IMR-90 (cell line): ENCODE results near the gene CDC25B. TPM values are rescaled to one million over a fixed set of nuclear protein-coding genes. Genes with fewer than 3 reads are reported as not detected.

Source experiments
- ATAC-seq: fragments of 200-7000 bp; cut with Tn5 transposase; 2 replicates; pipeline ENCODE4 v1.9.1; 2020; ENCODE audit warnings: low read depth, mild to moderate bottlenecking, moderate library complexity
- BruUV-seq: library from RNA; stranded (reverse); fragments of 400-500 nt; replicated peaks from 2 replicates; lab custom pipeline; 2021; lab: Mats Ljungman, UMichigan
- CTCF ChIA-PET: fragments of 300-600 bp; formaldehyde crosslinking; extraction: SDS; loops from one replicate; lab custom pipeline; 2021; ENCODE audit warnings: antibody characterized with exemption; lab: Yijun Ruan, JAX
- POLR2A ChIA-PET: fragments of 300-600 bp; sonication (Branson Sonifier 250); formaldehyde crosslinking; loops from one replicate; lab custom pipeline; 2022; ENCODE audit warnings: antibody characterized with exemption; ENCODE audit not compliant: unreplicated experiment; lab: Charles Lee
- DNase-seq: peaks from one replicate; pipeline ENCODE4 v3.0.0; 2013
- H2AFZ ChIP-seq: replicated peaks from 2 replicates; pipeline ENCODE3; 2013; ENCODE audit warnings: low read length, mild to moderate bottlenecking; ENCODE audit not compliant: poor library complexity
- H2AK5ac ChIP-seq: 2 replicates; pipeline ENCODE4 v1.6.1; 2013; ENCODE audit warnings: low read depth, low read length, inconsistent platforms
- H2AK9ac ChIP-seq: replicated peaks from 2 replicates; pipeline ENCODE3; 2013; ENCODE audit warnings: mild to moderate bottlenecking, low read depth, low read length, moderate library complexity; ENCODE audit not compliant: poor library complexity
- H2BK120ac ChIP-seq: 2 replicates; pipeline ENCODE4 v1.6.1; 2013; ENCODE audit warnings: low read depth, low read length, inconsistent platforms
- H2BK15ac ChIP-seq: 3 replicates; pipeline ENCODE4 v1.6.1; 2013; ENCODE audit warnings: low read depth, low read length, inconsistent platforms
- H2BK20ac ChIP-seq: 2 replicates; pipeline ENCODE4 v1.6.1; 2013; ENCODE audit warnings: low read depth, mild to moderate bottlenecking, inconsistent platforms, low read length, moderate library complexity
- H2BK5ac ChIP-seq: 2 replicates; pipeline ENCODE4 v1.6.1; 2013; ENCODE audit warnings: mild to moderate bottlenecking, low read depth, low read length, inconsistent platforms; ENCODE audit not compliant: poor library complexity, severe bottlenecking
- H3K14ac ChIP-seq: replicated peaks from 2 replicates; pipeline ENCODE4 v1.6.1; 2013; ENCODE audit warnings: low read depth, low read length, inconsistent platforms
- H3K18ac ChIP-seq: 2 replicates; pipeline ENCODE4 v1.6.1; 2013; ENCODE audit warnings: low read depth, low read length, control low read depth
- H3K23ac ChIP-seq: 2 replicates; pipeline ENCODE4 v1.6.1; 2013; ENCODE audit warnings: low read depth, low read length, inconsistent platforms
- H3K27ac ChIP-seq: 2 replicates; pipeline ENCODE4 v1.5.1; 2013; ENCODE audit warnings: mild to moderate bottlenecking, control low read depth, low read length; ENCODE audit not compliant: insufficient read depth
- H3K27me3 ChIP-seq: 2 replicates; pipeline ENCODE4 v1.6.1; 2013; ENCODE audit warnings: low read length; ENCODE audit not compliant: control insufficient read depth, insufficient read depth
- H3K36me3 ChIP-seq: 2 replicates; pipeline ENCODE4 v1.6.1; 2013; ENCODE audit warnings: low read length, mixed read lengths; ENCODE audit not compliant: control insufficient read depth, insufficient read depth
- H3K4ac ChIP-seq: 2 replicates; pipeline ENCODE4 v1.6.1; 2013; ENCODE audit warnings: low read depth, low read length, inconsistent platforms
- H3K4me1 ChIP-seq: 2 replicates; pipeline ENCODE4 v1.6.1; 2013; ENCODE audit warnings: low read length, mixed read lengths; ENCODE audit not compliant: control insufficient read depth, insufficient read depth
- H3K4me2 ChIP-seq: 2 replicates; pipeline ENCODE4 v1.6.1; 2013; ENCODE audit warnings: low read depth, mild to moderate bottlenecking, control low read depth, low read length, moderate library complexity
- H3K4me3 ChIP-seq: 2 replicates; pipeline ENCODE4 v1.5.1; 2013; ENCODE audit warnings: low read depth, mild to moderate bottlenecking, control low read depth, low read length, moderate library complexity; ENCODE audit not compliant: insufficient read depth
- H3K56ac ChIP-seq: 2 replicates; pipeline ENCODE4 v1.6.1; 2013; ENCODE audit warnings: low read length, inconsistent platforms; ENCODE audit not compliant: insufficient read depth; ENCODE audit errors: extremely low read depth
- H3K79me1 ChIP-seq, 2 experiments: 2 replicates each; pipeline ENCODE4 v1.6.1; 2013; ENCODE audit warnings: low read length in 2 of 2, inconsistent platforms in 1 of 2, low read depth in 1 of 2
- H3K9ac ChIP-seq: 2 replicates; pipeline ENCODE4 v1.6.1; 2013; ENCODE audit warnings: low read depth, low read length, control low read depth
- H3K9me1 ChIP-seq: 2 replicates; pipeline ENCODE4 v1.6.1; 2013; ENCODE audit warnings: low read length, inconsistent platforms; ENCODE audit not compliant: insufficient read depth
- H3K9me3 ChIP-seq: 2 replicates; pipeline ENCODE4 v1.6.1; 2013; ENCODE audit warnings: low read length; ENCODE audit not compliant: control insufficient read depth, insufficient read depth
- H4K20me1 ChIP-seq: 2 replicates; pipeline ENCODE4 v1.6.1; 2013; ENCODE audit warnings: low read length, inconsistent platforms; ENCODE audit not compliant: insufficient read depth
- H4K5ac ChIP-seq: 2 replicates; pipeline ENCODE4 v1.6.1; 2013; ENCODE audit warnings: mild to moderate bottlenecking, low read depth, low read length, control low read depth
- H4K8ac ChIP-seq, 2 experiments: 2 replicates each; pipeline ENCODE4 v1.6.1; 2013; ENCODE audit warnings: low read depth in 2 of 2, low read length in 2 of 2, control low read depth in 1 of 2, inconsistent platforms in 1 of 2
- H4K91ac ChIP-seq: 2 replicates; pipeline ENCODE4 v1.6.1; 2013; ENCODE audit warnings: low read depth, low read length, inconsistent platforms; ENCODE audit not compliant: insufficient read depth
- CEBPB ChIP-seq: IDR thresholded peaks from 2 replicates; pipeline ENCODE4 v1.6.1; 2012; ENCODE audit warnings: low read depth, low read length, improper control_type of control experiment
- FOS ChIP-seq: fragments of 150-350 bp; IDR thresholded peaks from 2 replicates; pipeline ENCODE4 v1.6.1; 2016; ENCODE audit warnings: low read depth, low read length
- MAFK ChIP-seq: IDR thresholded peaks from 2 replicates; pipeline ENCODE4 v1.6.1; 2012; ENCODE audit warnings: low read depth, low read length, improper control_type of control experiment
- MAZ ChIP-seq: IDR thresholded peaks from 2 replicates; pipeline ENCODE4 v1.6.1; 2012; ENCODE audit warnings: low read depth, mild to moderate bottlenecking, low read length, improper control_type of control experiment, moderate library complexity, borderline replicate concordance
- WGBS, 2 experiments: methylation state at CpG; one replicate each; pipeline versions ENCODE4 v1.1.5 to v1.1.7; 2013; ENCODE audit warnings: missing lambda C conversion rate in 2 of 2; ENCODE audit not compliant: insufficient read length in 1 of 2; ENCODE audit errors: extremely low coverage in 2 of 2; 5-methylcytosine and 5-hydroxymethylcytosine counted together
- dilution Hi-C: fragments of 300-500 bp; cut with HindIII; formaldehyde crosslinking; loops from one replicate; pipeline ENCODE4 v1.14.3; 2018; ENCODE audit warnings: low sequenced_read_pairs; ENCODE audit not compliant: unreplicated experiment
- in situ Hi-C: fragments of 300-500 bp; cut with MboI; formaldehyde crosslinking; loops from 3 replicates; pipeline ENCODE4 v1.14.3; 2019; ENCODE audit warnings: low sequenced_read_pairs, inconsistent platforms, mixed read lengths
- intact Hi-C: fragments of 100-400 bp; cut with micrococcal nuclease; formaldehyde crosslinking; loops from 2 replicates; pipeline ENCODE4 v1.10.0; 2022
- polyA plus RNA-seq, 3 experiments: library from polyadenylated mRNA; depleted of rRNA; stranded (reverse); fragments of >200 nt; gene quantifications; 2 replicates each; pipeline ENCODE4 v1.2.3, GENCODE V29; 2012; ENCODE audit warnings: low replicate concordance in 1 of 3
- total RNA-seq: library from RNA; depleted of rRNA; stranded (reverse); fragments of >200 nt; gene quantifications from 2 replicates; pipeline ENCODE4 v1.2.3, GENCODE V29; 2012

CDC25B gene
- total and polyA plus RNA-seq, 2 of the 4 experiments (the other 2 are of a cell fraction) = 14.5 to 50.5 TPM

GRCh38 chr20:3759316-3759823 lies 36.7 kb upstream of the CDC25B start:
- Histone ChIP-seq H3K4me2 (no peak overlapping the region), H2BK120ac (no peak overlapping the region), H3K18ac (no peak overlapping the region), H3K4me1 (no peaks in the 10 kb centered on the region; the same call in 1 of the 2 replicates), H4K5ac (no peak overlapping the region), H2AFZ (no peak overlapping the region), H2AK9ac (no peak overlapping the region), H3K79me1 (peaks cover 3 to 26% of the 10 kb centered on the region in 2 experiments; a peak in 3 of 4 replicates), H4K20me1 (peaks cover 9% of the 10 kb centered on the region; the same call in 1 of the 2 replicates), H3K9me1 (peaks cover 5% of the 10 kb centered on the region), H2BK15ac (no peak overlapping the region), H3K27ac (no peak overlapping the region), H3K9ac (no peak overlapping the region), H4K91ac (no peak overlapping the region), H3K27me3 (no peaks in the 10 kb centered on the region), H3K4me3 (no peak overlapping the region), H3K9me3 (no peaks in the 10 kb centered on the region), H3K14ac (no peak overlapping the region), H3K4ac (no peak overlapping the region), H2BK5ac (no peak overlapping the region), H2AK5ac (no peak overlapping the region), H2BK20ac (no peak overlapping the region), H4K8ac (no peak overlapping the region), H3K36me3 (peaks cover 9% of the 10 kb centered on the region; the same call in 1 of the 2 replicates), H3K56ac (no peak overlapping the region), H3K23ac (no peak overlapping the region)
- dilution Hi-C loops = no loop called here
- ATAC-seq (no peak), DNase-seq (no peak)
- intact Hi-C loops = no loop called here
- CTCF ChIA-PET = interaction anchor here (1.0 kb wide), 1 partner anchor 8 kb away, joined by 3 read pairs; the partner anchor contains the start of gene ADISSP
- in situ Hi-C loops = no loop called here
- no TSS peak for BruUV-seq
- WGBS, 2 experiments = 70% methylated on average over 8 of the region's 11 CpGs; no CpG with 5 or more reads in 1 of the 2 experiments
- TF ChIP-seq MAZ = no peak
- no peak for TF ChIP-seq MAFK
- no peak for TF ChIP-seq CEBPB
- TF ChIP-seq FOS = no peak
- POLR2A ChIA-PET = no interaction called here
